ENCODE measurements around the gene CUX1. TPM values are rescaled to one million over a fixed set of nuclear protein-coding genes. Genes with fewer than 3 reads are reported as not detected.
"Not testable (repeated sequence)": the region's sequence is repeated elsewhere in the genome, so short reads cannot be mapped to it uniquely, and the experiment has no call there.

CUX1 gene
- total RNA-seq, 2 donors from 2014 or later, result 42.0 to 47.5 TPM

- intact Hi-C loops (cut with DNase I), result no loop called here
- 87 to 95% methylated on average over 8 of the region's 8 CpGs for WGBS, 2 donors
- no peaks in the 10 kb centered on the region for H3K9me3 ChIP-seq
- no peaks in the 10 kb centered on the region for H3K27me3 ChIP-seq
- H3K4me1 ChIP-seq, result no peaks in the 10 kb centered on the region
- no peak for TF ChIP-seq CTCF (IDR thresholded peaks at IDR 0.05)
- H3K27ac ChIP-seq, result no peak overlapping the region
- H3K36me3 ChIP-seq (replicated peaks in 1 of 2; ENCODE audit: insufficient read depth in 1 of 2, low read depth in 2 of 2), result no peaks in the 10 kb centered on the region
- no peak overlapping the region for H3K4me3 ChIP-seq
- no peak for DNase-seq
- no peak for ATAC-seq
These were observed 31.0 kb downstream of the CUX1 start for GRCh38 chr7:101848208-101848951.

GRCh38 chr7:101849314-101849713, 31.9 kb downstream of the CUX1 start:
- H3K4me3 ChIP-seq; ATAC-seq; H3K4me1 ChIP-seq; H3K36me3 ChIP-seq (replicated peaks in 1 of 2; ENCODE audit: insufficient read depth in 1 of 2, low read depth in 2 of 2); intact Hi-C loops (cut with DNase I); H3K9me3 ChIP-seq; DNase-seq; H3K27ac ChIP-seq; H3K27me3 ChIP-seq: not testable (repeated sequence)
- 98 to 100% methylated on average over 2 of the region's 2 CpGs for WGBS, 2 donors

- H3K36me3 ChIP-seq (replicated peaks in 1 of 2; ENCODE audit: insufficient read depth in 1 of 2, low read depth in 2 of 2); H3K27ac ChIP-seq; H3K4me3 ChIP-seq; DNase-seq; ATAC-seq; H3K27me3 ChIP-seq; intact Hi-C loops (cut with DNase I); H3K4me1 ChIP-seq; H3K9me3 ChIP-seq: not testable (repeated sequence)
- WGBS, 2 donors, result 95 to 97% methylated on average over 5 of the region's 5 CpGs
These were observed 34.9 kb downstream of the CUX1 start for GRCh38 chr7:101852364-101852763.

- H3K27me3 ChIP-seq, result no peaks in the 10 kb centered on the region
- no peak for ATAC-seq
- intact Hi-C loops (cut with DNase I), result no loop called here
These were observed 36.3 kb downstream of the CUX1 start for GRCh38 chr7:101853684-101854083.

GRCh38 chr7:101854084-101854865, 36.8 kb downstream of the CUX1 start:
- ATAC-seq, result no peak
- intact Hi-C loops (cut with DNase I), result no loop called here
- DNase-seq, result no peak
- Histone ChIP-seq H3K36me3 (replicated peaks in 1 of 2; ENCODE audit: insufficient read depth in 1 of 2, low read depth in 2 of 2) (no peaks in the 10 kb centered on the region), H3K27me3 (no peaks in the 10 kb centered on the region), H3K9me3 (no peaks in the 10 kb centered on the region), H3K27ac (no peak overlapping the region), H3K4me3 (no peak overlapping the region), H3K4me1 (peaks cover 29% of the 10 kb centered on the region)
- WGBS, 2 donors, result 93 to 95% methylated on average over 10 of the region's 10 CpGs
- TF ChIP-seq CTCF (IDR thresholded peaks at IDR 0.05) (no peak), POLR2A (IDR thresholded peaks at IDR 0.05) (no peak)

More at GRCh38 chr7:101853684-101854083, 36.3 kb downstream of the CUX1 start:
- Histone ChIP-seq H3K4me1 (peaks cover 23% of the 10 kb centered on the region), H3K4me3 (no peak overlapping the region), H3K27ac (no peak overlapping the region), H3K36me3 (replicated peaks in 1 of 2; ENCODE audit: insufficient read depth in 1 of 2, low read depth in 2 of 2) (no peaks in the 10 kb centered on the region), H3K9me3 (no peaks in the 10 kb centered on the region)
- no peak for TF ChIP-seq POLR2A (IDR thresholded peaks at IDR 0.05)
- no peak for TF ChIP-seq CTCF (IDR thresholded peaks at IDR 0.05)
- no peak for DNase-seq
- WGBS, 2 donors, result 91 to 98% methylated on average over 4 to 7 of the region's 7 CpGs

All from body of pancreas (tissue), 4 donors.